H1 (cell line): ENCODE data around the gene SNCAIP. TPM values are rescaled to one million over a fixed set of nuclear protein-coding genes. Genes with fewer than 3 reads are reported as not detected.
"Not testable (repeated sequence)": the region's sequence is repeated elsewhere in the genome, so short reads cannot be mapped to it uniquely, and the experiment has no call there.

Experiments
- CTCF ChIA-PET: fragments of 300-600 bp; sonication (Branson Sonifier 250); formaldehyde crosslinking; loops from one replicate; lab custom pipeline; 2021; ENCODE audit not compliant: partially characterized antibody; lab: Charles Lee
- POLR2A ChIA-PET: fragments of 300-600 bp; sonication (Branson Sonifier 250); formaldehyde crosslinking; loops from one replicate; lab custom pipeline; 2021; ENCODE audit warnings: inconsistent platforms; ENCODE audit not compliant: partially characterized antibody; lab: Charles Lee
- DNase-seq, 2 experiments: peaks; one replicate each; pipeline versions ENCODE4 v3.0.0 to v3.0.0-alpha.2; 2010 to 2022; ENCODE audit warnings: low spot score in 2 of 2, low read depth in 1 of 2, mixed read lengths in 1 of 2
- FAIRE-seq: peaks from 2 replicates; lab custom pipeline; 2011; peaks lifted over from hg19 to GRCh38; lab: Jason Lieb, UNC
- H2AFZ ChIP-seq: 2 replicates; pipeline ENCODE4 v1.8.1; 2012; ENCODE audit warnings: low read length, inconsistent platforms
- H2AK5ac ChIP-seq: 2 replicates; pipeline ENCODE4 v1.6.1; 2013; ENCODE audit warnings: low read depth, low read length
- H2BK120ac ChIP-seq: replicated peaks from 2 replicates; pipeline ENCODE3; 2013; ENCODE audit warnings: low read depth, low read length, inconsistent platforms
- H2BK12ac ChIP-seq: 2 replicates; pipeline ENCODE4 v1.6.1; 2013; ENCODE audit warnings: low read depth, low read length
- H2BK15ac ChIP-seq: 2 replicates; pipeline ENCODE4 v1.6.1; 2013; ENCODE audit warnings: low read length
- H2BK20ac ChIP-seq: 2 replicates; pipeline ENCODE4 v1.6.1; 2013; ENCODE audit warnings: low read length
- H2BK5ac ChIP-seq: 2 replicates; pipeline ENCODE4 v1.6.1; 2013; ENCODE audit warnings: low read depth, low read length
- H3K14ac ChIP-seq: 2 replicates; pipeline ENCODE4 v1.6.1; 2013; ENCODE audit warnings: inconsistent platforms; ENCODE audit not compliant: insufficient read length
- H3K18ac ChIP-seq: 2 replicates; pipeline ENCODE4 v1.6.1; 2013; ENCODE audit warnings: low read length; ENCODE audit errors: extremely low read depth
- H3K23ac ChIP-seq: 2 replicates; pipeline ENCODE4 v1.6.1; 2013; ENCODE audit warnings: inconsistent platforms; ENCODE audit not compliant: insufficient read length
- H3K23me2 ChIP-seq: 2 replicates; pipeline ENCODE4 v1.6.1; 2013; ENCODE audit warnings: low read depth, low read length
- H3K27ac ChIP-seq: 2 replicates; pipeline ENCODE4 v1.6.1; 2011; ENCODE audit warnings: low read depth, low read length, inconsistent platforms
- H3K27me3 ChIP-seq, 4 experiments: replicated peaks in 1 of 4; 1 replicate in 1 of 4; 2 replicates in 3 of 4; pipeline versions ENCODE4 v1.6.1 to v1.8.1; 2011 to 2013; ENCODE audit warnings: low read length in 3 of 4, mild to moderate bottlenecking in 3 of 4, inconsistent platforms in 2 of 4, mixed read lengths in 2 of 4, moderate library complexity in 1 of 4; ENCODE audit not compliant: control insufficient read depth in 3 of 4, insufficient read depth in 3 of 4; ENCODE audit errors: extremely low read depth in 1 of 4
- H3K36me3 ChIP-seq, 4 experiments: 2 replicates each; pipeline versions ENCODE4 v1.6.1 to v1.8.1; 2011 to 2013; ENCODE audit warnings: mild to moderate bottlenecking in 4 of 4, low read length in 3 of 4, moderate library complexity in 2 of 4, control low read depth in 1 of 4, inconsistent platforms in 1 of 4; ENCODE audit not compliant: insufficient read depth in 4 of 4, control insufficient read depth in 2 of 4
- H3K4ac ChIP-seq: replicated peaks from 2 replicates; pipeline ENCODE3; 2013; ENCODE audit warnings: low read length, low read depth, mixed read lengths, inconsistent platforms; ENCODE audit not compliant: insufficient read length
- H3K4me1 ChIP-seq, 4 experiments: replicated peaks in 1 of 4; 1 replicate in 1 of 4; 2 replicates in 3 of 4; pipeline versions ENCODE4 v1.6.1 to v1.8.1; 2011 to 2013; ENCODE audit warnings: low read length in 3 of 4, inconsistent platforms in 2 of 4, mixed read lengths in 1 of 4; ENCODE audit not compliant: insufficient read depth in 4 of 4, control insufficient read depth in 3 of 4
- H3K4me2 ChIP-seq, 2 experiments: 2 replicates each; pipeline versions ENCODE4 v1.6.1 to v1.8.1; 2011 to 2013; ENCODE audit warnings: low read depth in 2 of 2, low read length in 2 of 2, control low read depth in 1 of 2, inconsistent platforms in 1 of 2, mild to moderate bottlenecking in 1 of 2; ENCODE audit not compliant: insufficient read depth in 1 of 2
- H3K4me3 ChIP-seq, 4 experiments: fragments of 200-600, 300-600 bp in 1 of 4; sonication (generic), shearing (Covaris generic), sonication (Bioruptor Twin) in 1 of 4; 2 replicates each; pipeline versions ENCODE4 v1.5.1 to v1.8.1; 2011 to 2016; ENCODE audit warnings: low read length in 4 of 4, low read depth in 3 of 4, control low read depth in 2 of 4, inconsistent platforms in 2 of 4, mild to moderate bottlenecking in 2 of 4, mixed read lengths in 1 of 4, moderate library complexity in 1 of 4; ENCODE audit not compliant: insufficient read depth in 2 of 4; ENCODE audit errors: extremely low read depth in 1 of 4
- H3K56ac ChIP-seq: replicated peaks from 2 replicates; pipeline ENCODE3; 2013; ENCODE audit warnings: low read depth, mild to moderate bottlenecking, mixed read lengths, low read length, inconsistent platforms; ENCODE audit not compliant: insufficient read length
- H3K79me1 ChIP-seq: 2 replicates; pipeline ENCODE4 v1.6.1; 2013; ENCODE audit warnings: low read depth, low read length, control low read depth
- H3K79me2 ChIP-seq, 2 experiments: 2 replicates each; pipeline versions ENCODE4 v1.6.1 to v1.8.1; 2012 to 2013; ENCODE audit warnings: low read length in 2 of 2, mild to moderate bottlenecking in 2 of 2, inconsistent platforms in 1 of 2; ENCODE audit not compliant: insufficient read depth in 2 of 2, control insufficient read depth in 1 of 2
- H3K9ac ChIP-seq, 4 experiments: replicated peaks in 1 of 4; 1 replicate in 1 of 4; 2 replicates in 3 of 4; pipeline versions ENCODE4 v1.6.1 to v1.8.1; 2011 to 2013; ENCODE audit warnings: low read depth in 3 of 4, low read length in 3 of 4, control low read depth in 2 of 4, mild to moderate bottlenecking in 2 of 4, moderate library complexity in 2 of 4, inconsistent platforms in 1 of 4; ENCODE audit errors: extremely low read depth in 1 of 4
- H3K9me3 ChIP-seq, 2 experiments: 2 replicates each; pipeline versions ENCODE4 v1.6.1 to v1.8.1; 2012 to 2013; ENCODE audit warnings: mild to moderate bottlenecking in 2 of 2, moderate library complexity in 2 of 2, control low read depth in 1 of 2, inconsistent platforms in 1 of 2, low read depth in 1 of 2, low read length in 1 of 2, mixed read lengths in 1 of 2; ENCODE audit not compliant: insufficient read depth in 2 of 2
- H4K20me1 ChIP-seq, 2 experiments: replicated peaks in 1 of 2; 2 replicates each; pipeline versions ENCODE3 to v1.8.1; 2011 to 2013; ENCODE audit warnings: inconsistent platforms in 2 of 2, low read length in 2 of 2, mild to moderate bottlenecking in 1 of 2; ENCODE audit not compliant: insufficient read depth in 2 of 2, control insufficient read depth in 1 of 2
- H4K5ac ChIP-seq: 2 replicates; pipeline ENCODE4 v1.6.1; 2013; ENCODE audit warnings: low read length, low read depth, mixed read lengths, inconsistent platforms; ENCODE audit not compliant: insufficient read length
- H4K8ac ChIP-seq: 2 replicates; pipeline ENCODE4 v1.8.0; 2013; ENCODE audit warnings: mild to moderate bottlenecking, moderate library complexity, low read length, inconsistent platforms; ENCODE audit not compliant: insufficient read depth; ENCODE audit errors: extremely low read depth
- H4K91ac ChIP-seq: replicated peaks from 2 replicates; pipeline ENCODE3; 2013; ENCODE audit warnings: low read length, mixed read lengths, inconsistent platforms; ENCODE audit not compliant: insufficient read length
- WGBS, 2 experiments: shearing (Covaris generic) in 1 of 2; methylation state at CpG; one replicate each; pipeline versions ENCODE4 v1.1.6 to v1.1.7; 2013 to 2015; ENCODE audit warnings: low lambda C conversion rate in 2 of 2, mixed read lengths in 2 of 2, inconsistent platforms in 1 of 2, low coverage in 1 of 2, missing lambda C conversion rate in 1 of 2; ENCODE audit not compliant: insufficient replicate concordance in 2 of 2, insufficient coverage in 1 of 2, insufficient read length in 1 of 2; ENCODE audit errors: extremely low coverage in 1 of 2, missing lambda C conversion rate in 1 of 2; 5-methylcytosine and 5-hydroxymethylcytosine counted together
- polyA plus RNA-seq, 7 experiments: library from polyadenylated mRNA; depleted of rRNA in 3 of 7; stranded (reverse) in 5 of 7; unstranded in 2 of 7; fragments of >200 nt in 5 of 7; fragments of 200-250 nt in 2 of 7; gene quantifications; 1 replicate in 5 of 7; 2 replicates in 1 of 7; 4 replicates in 1 of 7; pipeline versions ENCODE4 v1.2.1 to v1.2.3, GENCODE V29; 2011 to 2013; ENCODE audit warnings: missing spikeins in 2 of 7, mixed read lengths in 2 of 7
- total RNA-seq: library from RNA; stranded (reverse); fragmentation: NEBNext Ultra II Directional; extraction: Animal tissue kit (Norgen Biotek cat#: 25700); gene quantifications from 2 replicates; pipeline ENCODE4 v1.2.1, GENCODE V29; 2021

Gene SNCAIP
- total and polyA plus RNA-seq, 2 of the 8 experiments (the other 6 are each of a cell fraction or from before 2014, with no cell fraction given): 3.9 to 9.0 TPM

DNA sequence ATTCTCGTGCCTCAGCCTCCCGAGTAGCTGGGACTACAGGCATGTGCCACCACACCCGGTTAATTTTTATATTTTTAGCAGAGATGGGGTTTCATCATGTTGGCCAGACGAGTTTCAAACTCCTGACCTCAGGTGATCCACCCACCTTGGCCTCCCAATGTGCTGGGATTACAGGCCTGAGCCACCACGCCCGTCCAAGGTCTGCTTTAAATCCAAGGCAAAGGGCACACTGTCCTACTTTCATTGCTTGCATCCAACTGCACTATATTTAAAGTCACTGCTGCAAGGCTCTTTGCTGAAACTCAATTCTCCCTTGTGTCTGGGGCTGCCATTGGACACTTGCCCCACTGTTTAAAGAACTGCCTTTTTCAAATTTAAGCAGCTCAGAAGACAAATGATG is 174.6 kb downstream of the SNCAIP start:
- H3K14ac ChIP-seq, CTCF ChIA-PET: not testable (repeated sequence)

More for the DNA sequence above, 174.6 kb downstream of the SNCAIP start:
- DNase-seq, H3K27ac ChIP-seq, H2BK20ac ChIP-seq, H4K20me1 ChIP-seq, H2BK12ac ChIP-seq, H3K23ac ChIP-seq, H3K79me2 ChIP-seq, H3K18ac ChIP-seq, H3K4me1 ChIP-seq, H3K4me2 ChIP-seq, H2AK5ac ChIP-seq, H3K56ac ChIP-seq, H2BK15ac ChIP-seq, POLR2A ChIA-PET, H4K91ac ChIP-seq, H3K4me3 ChIP-seq, H3K4ac ChIP-seq, H3K23me2 ChIP-seq, H4K8ac ChIP-seq, H2AFZ ChIP-seq, FAIRE-seq, H3K27me3 ChIP-seq, H2BK5ac ChIP-seq, H3K9ac ChIP-seq, H2BK120ac ChIP-seq, H3K9me3 ChIP-seq, H3K36me3 ChIP-seq, H3K79me1 ChIP-seq, H4K5ac ChIP-seq: not testable (repeated sequence)
- 97% methylated on average over 6 of the region's 6 CpGs; no CpG with 5 or more reads in 1 of the 2 experiments for WGBS, 2 experiments
